ENCODE results near the gene IFNAR2. TPM values are rescaled to one million over a fixed set of nuclear protein-coding genes. Genes with fewer than 3 reads are reported as not detected.

IFNAR2 gene
- total and polyA plus RNA-seq, 10 donors, result 20.4 to 124 (median 83.0) TPM

GRCh38 chr21:33232291-33233034 is 2.7 kb downstream of the IFNAR2 start:
- H3K27me3 ChIP-seq (replicated peaks in 1 of 7), result no peaks in the 10 kb centered on the region
- intact Hi-C loops (cut with DNase I; ENCODE audit: low total_unique reads), result no loop called here
- no peak for TF ChIP-seq POLR2A (IDR thresholded peaks at IDR 0.05)
- TF ChIP-seq CTCF (IDR thresholded peaks at IDR 0.05 in 8 of 11, conservative IDR thresholded peaks at IDR 0.05 in 3 of 11), result no peak
- no peak for TF ChIP-seq POLR2AphosphoS5 (IDR thresholded peaks at IDR 0.05)
- no peak for DNase-seq
- peaks cover 0 to 24% (median 0%) of the 10 kb centered on the region in 6 donors for H3K36me3 ChIP-seq
- H3K4me3 ChIP-seq, result peak overlapping the region in 7 of 8 donors; percentile 8 to 97 (median 93)
- peak overlapping the region; percentile 17 to 100 (median 99) for H3K27ac ChIP-seq
- no peaks in the 10 kb centered on the region for H3K9me3 ChIP-seq
- H3K4me1 ChIP-seq, result peaks cover 36 to 89% (median 73%) of the 10 kb centered on the region in 6 donors
- WGBS, 5 donors, result 21 to 37% (median 34%) methylated on average over 5 of the region's 5 CpGs

GRCh38 chr21:33234635-33235520 is 5.1 kb downstream of the IFNAR2 start:
- no peak for DNase-seq
- H3K36me3 ChIP-seq, result peaks cover 0 to 31% (median 0%) of the 10 kb centered on the region in 6 donors
- TF ChIP-seq CTCF (IDR thresholded peaks at IDR 0.05 in 8 of 11, conservative IDR thresholded peaks at IDR 0.05 in 3 of 11) (no peak), POLR2AphosphoS5 (IDR thresholded peaks at IDR 0.05) (peak in 1 of 3 donors; percentile 0)
- no peaks in the 10 kb centered on the region for H3K27me3 ChIP-seq (replicated peaks in 1 of 7)
- WGBS, 5 donors, result 70 to 83% (median 77%) methylated on average over 3 of the region's 3 CpGs
- intact Hi-C loops (cut with DNase I; ENCODE audit: low total_unique reads), result no loop called here
- peaks cover 37 to 92% (median 83%) of the 10 kb centered on the region in 6 donors for H3K4me1 ChIP-seq
- H3K4me3 ChIP-seq, result peak overlapping the region in 1 of 8 donors; percentile 13
- H3K27ac ChIP-seq, result peak overlapping the region in 3 of 8 donors; percentile 12 to 60 (median 27)
- no peaks in the 10 kb centered on the region for H3K9me3 ChIP-seq

- 89 to 93% (median 91%) methylated on average over 4 to 6 of the region's 6 CpGs for WGBS, 5 donors
- DNase-seq, result no peak
Observed at GRCh38 chr21:33236013-33236686, 6.4 kb downstream of the IFNAR2 start.

More at GRCh38 chr21:33236013-33236686, 6.4 kb downstream of the IFNAR2 start:
- Histone ChIP-seq H3K36me3 (peaks cover 0 to 31% (median 0%) of the 10 kb centered on the region in 6 donors), H3K9me3 (no peaks in the 10 kb centered on the region), H3K27ac (peak overlapping the region in 5 of 8 donors; percentile 20 to 78 (median 71)), H3K4me1 (peaks cover 31 to 100% (median 89%) of the 10 kb centered on the region in 6 donors), H3K27me3 (replicated peaks in 1 of 7) (no peaks in the 10 kb centered on the region), H3K4me3 (no peak overlapping the region)
- intact Hi-C loops (cut with DNase I; ENCODE audit: low total_unique reads), result no loop called here
- TF ChIP-seq POLR2A (IDR thresholded peaks at IDR 0.05) (no peak), POLR2AphosphoS5 (IDR thresholded peaks at IDR 0.05) (peak in 2 of 3 donors; percentile 21 to 36), CTCF (IDR thresholded peaks at IDR 0.05 in 8 of 11, conservative IDR thresholded peaks at IDR 0.05 in 3 of 11) (no peak)

Measured in spleen (tissue), 11 donors.